ENCODE data around the gene TTC22.

Gene TTC22

GRCh38 chr1:54833121-54833520 lies 32.0 kb upstream of the TTC22 start:
- no peak for DNase-seq

GRCh38 chr1:54826226-54826816 lies 25.2 kb upstream of the TTC22 start:
- DNase-seq, result no peak

GRCh38 chr1:54825696-54826095 lies 24.6 kb upstream of the TTC22 start:
- DNase-seq, result no peak

DNA sequence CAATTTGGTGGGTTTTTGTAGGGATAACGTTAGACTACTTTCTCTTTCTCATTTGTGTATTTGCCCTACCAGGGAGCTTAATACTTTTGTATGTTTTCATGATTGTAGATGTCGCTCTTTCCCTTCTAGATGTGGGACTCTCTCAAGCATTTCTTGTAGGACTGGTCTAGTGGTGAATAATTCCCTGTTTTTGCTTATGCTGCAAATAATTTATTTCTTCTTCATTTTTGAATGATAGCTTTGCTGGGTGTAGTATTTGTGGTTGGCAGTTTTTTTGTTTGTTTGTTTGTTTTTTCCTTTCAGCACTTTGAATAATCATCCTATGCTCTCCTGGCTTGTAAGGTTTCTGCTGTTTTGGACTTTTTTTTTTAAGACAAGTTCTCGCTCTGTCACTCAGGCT lies 22.5 kb upstream of the TTC22 start:
- no peak for DNase-seq

DNA sequence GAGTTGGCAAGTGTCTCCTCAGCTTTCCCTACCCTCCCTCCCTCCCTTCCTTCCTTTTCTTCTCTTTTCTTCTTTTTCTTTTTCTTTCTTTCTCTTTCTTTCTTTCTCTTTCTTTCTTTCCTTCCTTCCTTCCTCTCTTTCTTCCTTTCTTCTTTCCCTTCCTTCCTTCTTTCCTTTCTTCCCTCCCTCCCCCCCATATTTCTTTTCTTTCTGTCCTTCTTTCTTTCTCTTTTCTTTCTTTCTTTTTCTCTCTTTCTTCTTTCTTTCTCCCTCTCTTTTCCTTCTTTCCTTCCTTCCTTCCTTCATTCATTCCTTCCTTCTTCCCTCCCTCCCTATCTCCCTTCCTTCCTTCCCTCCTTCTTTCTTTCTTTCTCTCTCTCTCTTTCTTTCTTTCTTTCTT lies 18.6 kb upstream of the TTC22 start:
- no peak for DNase-seq

DNA sequence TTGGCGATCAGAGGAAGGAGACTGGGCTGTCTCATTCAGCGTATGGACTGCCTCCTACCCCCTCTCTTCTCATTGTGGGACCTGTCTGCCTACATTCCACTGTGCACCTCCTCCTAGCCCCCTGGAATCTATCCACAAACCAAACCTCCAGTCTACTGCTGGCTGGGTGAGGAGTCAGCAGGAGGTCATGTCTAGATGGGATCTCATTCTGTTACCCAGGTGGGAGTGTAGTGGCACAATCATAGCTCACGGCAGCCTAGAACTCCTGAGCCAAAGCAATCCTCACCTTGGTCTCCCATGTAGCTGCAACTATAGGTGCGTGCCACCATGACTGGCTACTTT lies 18.0 kb upstream of the TTC22 start:
- no peak for DNase-seq

DNA sequence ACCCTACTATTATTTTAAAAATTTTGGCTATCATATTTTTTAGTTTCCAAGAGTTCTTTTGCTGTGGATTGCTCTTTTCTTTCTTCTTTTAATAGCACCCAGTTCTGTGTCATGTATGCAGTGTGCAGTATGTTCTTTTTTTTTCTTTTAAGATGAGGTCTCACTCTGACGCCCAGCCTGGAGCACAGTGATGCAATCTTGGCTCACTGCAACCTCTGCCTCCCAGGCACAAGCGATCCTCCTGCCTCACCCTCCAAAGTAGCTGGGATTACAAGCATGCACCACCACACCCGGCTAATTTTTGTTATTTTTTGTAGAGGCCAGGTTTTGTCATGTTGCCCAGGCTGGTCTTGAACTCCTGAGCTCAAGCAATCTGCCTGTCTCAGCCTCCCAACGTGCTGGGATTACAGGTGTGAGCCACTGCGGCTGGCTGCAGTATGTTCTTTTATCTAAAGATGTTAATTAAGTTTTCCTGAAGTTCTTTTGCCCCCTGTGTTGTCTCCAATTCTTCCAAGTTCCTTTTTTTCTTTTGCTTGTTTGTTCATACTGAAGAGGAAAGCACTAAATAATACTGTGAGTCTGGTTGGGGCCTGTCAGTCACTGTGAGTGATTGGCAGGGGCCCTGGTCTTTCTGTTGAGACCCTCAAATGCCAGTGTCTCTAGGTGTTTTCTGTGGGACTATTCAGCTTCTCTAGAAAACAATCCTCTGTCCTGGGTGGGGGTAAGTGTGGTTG lies 17.5 kb upstream of the TTC22 start:
- DNase-seq, result no peak

DNA sequence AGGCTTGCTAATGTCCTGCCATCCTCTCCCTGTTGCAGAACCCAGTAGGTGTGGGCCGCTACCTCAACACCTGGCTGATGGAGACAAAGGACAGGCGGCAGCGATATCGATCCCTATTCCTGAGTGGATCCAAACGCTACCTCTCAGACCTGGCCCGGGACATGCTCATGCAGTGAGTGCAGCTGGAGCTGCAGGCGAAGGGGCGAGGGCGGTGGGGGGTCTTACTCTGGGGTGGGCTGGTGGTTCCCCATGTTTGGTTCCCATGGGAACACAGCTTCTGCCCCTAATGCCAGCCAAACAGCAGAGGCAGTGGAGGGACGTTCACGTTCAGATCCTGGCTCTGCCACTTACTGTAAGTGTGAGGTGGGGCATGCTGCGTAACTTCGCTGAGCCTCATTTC lies 15.8 kb upstream of the TTC22 start:
- no peak for DNase-seq

- DNase-seq, result no peak
These were observed 15.0 kb upstream of the TTC22 start for GRCh38 chr1:54816130-54816529.

DNA sequence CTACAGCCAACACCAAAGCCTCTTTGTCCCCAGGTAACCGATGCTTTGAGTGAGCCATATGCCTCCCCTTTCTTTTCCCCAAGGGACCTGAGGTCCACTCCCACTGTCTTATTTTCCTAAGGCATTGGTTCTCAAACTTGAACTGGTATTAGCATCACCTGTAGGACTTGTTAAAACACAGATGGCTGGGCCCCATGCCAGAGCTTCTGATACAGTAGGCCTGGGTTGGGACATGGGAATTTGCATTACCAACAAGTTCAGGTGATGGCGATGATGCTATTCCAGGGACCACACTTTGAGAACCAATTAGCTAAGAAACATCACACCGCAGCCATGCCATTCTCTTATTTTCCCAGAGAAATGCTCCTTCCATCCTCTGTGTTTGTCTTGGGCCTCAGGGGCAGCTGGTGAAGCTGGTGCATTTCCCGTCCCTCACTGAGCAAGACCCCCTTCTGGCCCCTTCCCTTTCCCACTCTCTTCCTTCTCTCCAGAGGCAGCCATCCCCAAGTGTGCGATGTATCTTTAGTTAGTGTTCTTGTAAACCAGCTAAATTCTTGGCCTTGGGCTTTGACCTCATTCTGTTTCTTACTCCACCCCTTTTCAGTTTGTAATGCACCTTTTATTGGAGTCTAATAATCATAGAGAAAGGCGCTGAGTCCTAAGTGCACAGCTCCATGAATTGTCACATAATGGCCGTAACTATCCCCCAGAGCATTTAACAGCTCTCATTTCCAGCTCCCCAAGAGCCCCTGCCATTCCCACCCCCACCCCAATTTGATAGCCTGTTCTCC lies 14.2 kb upstream of the TTC22 start:
- no peak for DNase-seq

- no peak for DNase-seq
These were observed 13.4 kb upstream of the TTC22 start for GRCh38 chr1:54814571-54814970.

DNA sequence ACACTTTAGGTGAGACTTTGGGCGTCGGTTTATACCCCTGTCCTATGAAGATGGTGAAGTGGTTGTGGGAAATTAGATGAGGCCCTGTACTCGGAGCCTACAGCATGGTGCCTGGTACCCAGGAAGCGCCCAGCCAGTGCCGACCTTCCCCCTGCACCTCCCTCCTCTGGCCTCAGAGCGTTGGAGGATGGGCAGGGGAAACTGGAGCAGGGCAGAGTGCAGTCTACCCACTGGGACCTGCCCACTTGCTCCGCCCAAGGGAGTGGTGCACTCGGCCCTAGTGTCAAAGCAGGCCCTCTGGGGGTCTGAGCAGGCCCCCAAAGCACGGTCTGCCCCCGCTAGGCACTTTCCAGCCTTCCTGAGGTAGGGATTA lies 13.0 kb upstream of the TTC22 start:
- no peak for DNase-seq

DNA sequence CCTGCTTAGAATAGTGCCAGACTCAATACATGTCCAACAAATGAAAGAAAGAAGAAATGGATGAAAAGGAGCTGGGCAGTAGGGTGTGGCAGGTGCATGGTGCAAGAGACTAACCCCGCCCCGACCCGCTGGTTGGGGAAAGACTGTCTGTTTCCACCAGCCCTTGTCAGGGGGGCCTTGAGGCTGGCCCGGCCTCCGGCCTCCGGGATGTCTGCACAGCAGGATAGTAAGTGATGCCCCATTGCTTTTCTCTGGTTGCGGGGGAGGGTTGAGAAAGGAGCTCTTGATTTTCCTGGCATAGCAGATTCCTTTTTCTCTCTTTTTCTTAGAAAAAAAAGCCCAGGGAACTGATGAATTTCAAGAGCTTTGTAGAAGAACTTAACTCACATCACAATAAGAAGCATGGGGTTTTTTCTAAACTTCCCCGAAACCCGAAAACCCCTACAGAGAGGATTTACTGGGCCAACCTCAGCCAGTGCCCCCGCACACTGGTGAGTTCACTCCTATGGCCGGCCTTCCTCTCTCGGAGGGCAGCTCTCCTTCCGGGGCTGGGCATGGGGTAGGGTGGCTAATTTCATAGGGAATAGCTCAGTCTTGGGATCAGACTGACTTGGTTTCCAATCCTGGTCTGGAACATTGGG lies 12.5 kb upstream of the TTC22 start:
- no peak for DNase-seq

- no peak for DNase-seq
These were observed 11.8 kb upstream of the TTC22 start for GRCh38 chr1:54812801-54813484.

DNA sequence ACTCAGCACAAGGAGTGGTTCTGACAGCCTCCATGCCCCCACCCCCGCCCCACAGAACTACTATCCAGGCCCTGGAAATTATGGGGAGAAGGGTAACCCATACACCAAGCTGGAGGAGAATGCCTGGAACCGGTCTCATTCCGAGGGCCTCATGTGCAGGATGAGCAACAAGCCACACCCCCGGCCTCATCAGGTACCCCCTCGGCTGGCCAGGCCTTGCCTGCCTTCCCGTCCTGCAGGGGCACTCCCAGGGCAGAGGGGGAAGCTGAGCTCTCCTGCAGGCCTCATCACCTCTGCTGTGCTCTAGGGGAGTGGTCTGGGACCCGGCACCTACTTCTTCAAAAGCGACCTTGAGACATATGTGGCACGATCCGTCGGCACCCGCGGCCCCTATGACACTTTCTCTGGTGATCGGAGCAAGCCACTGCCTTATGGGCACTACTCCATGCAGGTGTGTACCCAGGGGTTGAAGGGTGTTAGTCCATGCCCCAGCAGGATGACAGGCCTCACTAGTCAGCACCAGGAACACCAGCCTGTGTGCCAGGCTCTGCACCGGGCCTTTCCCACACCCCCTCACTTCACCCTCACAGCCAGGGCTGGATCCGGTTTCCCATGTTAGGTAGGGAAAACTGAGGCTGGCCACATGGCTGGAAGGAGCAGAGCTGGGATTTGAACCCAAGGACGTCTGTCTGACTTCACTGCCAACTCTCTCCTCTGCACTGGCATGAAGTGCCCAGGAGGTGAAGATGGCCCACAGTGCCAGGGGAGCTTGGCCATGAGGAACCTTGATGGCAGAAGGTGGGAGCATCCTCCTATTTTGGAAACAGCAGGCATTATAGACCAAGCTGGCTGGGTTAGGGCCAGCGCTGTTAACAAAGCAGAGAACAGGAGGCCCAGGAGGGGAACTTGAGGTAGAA lies 10.9 kb upstream of the TTC22 start:
- DNase-seq, result no peak

DNA sequence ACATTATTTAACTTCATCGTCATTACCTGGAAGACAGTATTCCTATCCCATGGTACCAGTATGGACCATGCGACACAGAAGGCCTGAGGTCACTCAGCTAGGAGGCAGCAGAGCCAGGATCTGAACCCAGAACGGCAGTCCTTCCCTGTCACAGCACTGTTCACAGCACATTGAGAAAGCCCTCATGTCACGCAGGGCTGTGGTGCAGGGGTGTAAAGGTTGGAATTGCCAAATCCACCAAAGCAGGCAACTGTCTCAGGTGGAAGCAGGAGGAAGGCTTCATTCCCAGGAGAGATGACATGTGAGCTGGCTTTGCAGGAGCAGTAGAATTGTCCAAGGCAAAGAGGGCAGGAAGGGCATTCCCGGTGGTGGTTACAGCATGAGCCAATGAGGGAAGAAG lies 9.9 kb upstream of the TTC22 start:
- no peak for DNase-seq

DNA sequence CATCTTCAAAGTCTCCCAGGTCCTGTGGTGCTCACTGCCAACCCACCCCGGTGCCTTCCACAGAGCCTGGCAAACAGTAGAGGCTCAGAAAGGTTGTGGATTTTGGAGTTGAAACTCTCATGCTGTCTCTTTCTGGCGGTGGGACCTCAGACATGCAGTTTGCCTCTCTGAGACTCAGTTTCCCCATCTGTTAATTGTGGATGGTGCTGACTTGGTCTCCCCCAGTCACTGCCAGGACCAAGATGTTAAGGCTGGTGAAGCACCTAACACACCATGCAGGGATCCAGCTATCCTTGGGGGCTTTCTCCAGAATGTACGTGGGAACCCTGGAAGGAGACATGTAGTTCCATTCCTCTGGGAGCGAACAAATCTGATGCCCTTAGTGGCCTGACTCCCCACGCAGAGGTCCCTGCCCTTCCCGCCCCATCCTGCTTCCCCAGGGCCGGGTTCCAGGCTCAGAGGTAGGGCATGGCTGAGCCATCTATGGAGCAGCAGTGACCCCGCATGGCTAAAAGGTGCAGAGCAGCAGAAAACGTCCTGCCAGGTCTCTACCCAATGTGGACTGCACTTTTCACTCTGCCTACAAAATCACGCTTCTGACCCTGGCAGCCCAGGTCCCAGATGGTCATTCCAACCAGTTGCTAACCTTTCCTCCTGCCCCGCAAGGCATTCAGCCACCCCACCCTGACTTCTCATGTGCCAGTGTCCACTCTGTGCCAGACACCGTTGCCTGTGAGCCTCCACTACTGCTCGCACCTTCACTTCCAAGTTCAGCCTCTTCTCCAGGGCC lies 9.2 kb upstream of the TTC22 start:
- DNase-seq, result no peak

DNA sequence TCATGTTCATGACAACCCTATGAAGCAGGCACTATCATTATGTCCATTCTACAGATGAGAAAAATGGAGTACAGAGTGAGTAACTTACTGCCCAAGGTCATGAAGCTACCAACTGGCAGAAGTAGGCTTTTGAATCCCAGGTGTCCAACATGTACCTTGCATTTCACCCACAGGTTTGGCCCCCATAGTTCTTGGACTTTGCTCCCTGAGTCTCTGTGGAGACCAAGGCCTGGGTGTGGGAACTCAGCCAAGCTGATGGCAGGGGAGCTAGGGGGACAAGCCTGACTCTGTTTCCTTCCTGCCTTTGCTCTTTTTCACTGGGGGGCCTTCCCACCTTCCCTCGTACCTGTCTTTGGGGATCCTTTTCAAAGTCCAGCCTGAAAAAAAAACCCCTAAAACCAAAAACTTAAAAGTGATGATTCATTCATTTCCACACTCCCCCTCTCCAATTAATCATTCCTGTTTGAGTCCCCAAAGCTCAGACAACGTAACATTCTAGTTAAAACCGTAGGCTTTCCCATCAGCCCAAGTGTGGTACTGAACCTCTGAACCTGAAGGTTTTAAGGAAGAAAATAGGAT lies 8.5 kb upstream of the TTC22 start:
- DNase-seq, result no peak

DNA sequence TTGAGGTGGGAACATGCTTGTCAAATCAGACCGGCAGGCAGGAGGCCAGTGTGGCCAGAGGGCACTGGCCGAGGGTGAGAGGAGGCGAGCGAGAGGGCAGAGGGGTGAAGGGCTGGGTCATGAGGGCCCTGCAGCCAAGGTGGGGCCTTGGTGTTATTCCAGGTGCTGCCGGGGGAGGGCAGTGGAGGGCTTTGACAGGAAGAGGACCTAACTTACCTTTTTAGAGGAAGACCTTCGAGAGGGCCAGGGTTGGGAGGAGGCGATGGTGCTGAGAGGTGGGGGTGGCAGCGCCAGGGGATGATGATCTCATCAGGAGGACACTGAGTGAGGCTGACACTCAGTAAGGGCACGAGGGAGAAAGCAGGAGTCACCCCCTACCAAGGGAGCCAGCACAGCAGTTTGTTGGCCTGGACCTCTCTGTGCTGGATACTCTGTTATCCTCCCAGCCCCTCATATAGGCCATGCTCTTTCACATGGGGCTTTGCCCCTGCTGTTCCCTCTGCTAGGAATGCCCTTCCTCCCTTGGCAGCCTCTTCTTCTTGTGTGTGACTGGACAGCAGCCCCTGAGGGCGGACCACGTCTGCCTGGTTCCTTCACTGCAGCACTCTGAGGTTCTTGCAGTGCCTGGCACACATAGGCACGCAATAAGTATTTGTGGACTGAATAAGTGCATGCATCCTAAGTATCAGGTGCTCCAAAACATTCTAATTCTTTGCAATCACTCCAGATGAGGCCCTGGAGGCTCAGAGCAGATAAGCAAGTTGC lies 7.5 kb upstream of the TTC22 start:
- no peak for DNase-seq

- DNase-seq, result no peak
These were observed 6.6 kb upstream of the TTC22 start for GRCh38 chr1:54807756-54808155.
